Muscle layer of duodenum (tissue), 2 donors: ENCODE data around the gene SCAP.

Source experiments
- H3K27ac ChIP-seq: one replicate; pipeline ENCODE4 v1.7.0; 2013; ENCODE audit warnings: mild to moderate bottlenecking, low read length
- H3K27me3 ChIP-seq: one replicate; pipeline ENCODE4 v1.7.0; 2013; ENCODE audit warnings: low read depth, mild to moderate bottlenecking, control low read depth, low read length
- H3K36me3 ChIP-seq, 2 donors: one replicate each; pipeline ENCODE4 v1.7.0; 2013; ENCODE audit warnings: low read length in 2 of 2, control low read depth in 1 of 2, mild to moderate bottlenecking in 1 of 2; ENCODE audit not compliant: insufficient read depth in 2 of 2, control insufficient read depth in 1 of 2
- H3K4me1 ChIP-seq, 2 donors: one replicate each; pipeline ENCODE4 v1.7.0; 2013; ENCODE audit warnings: low read length in 2 of 2, mild to moderate bottlenecking in 2 of 2, control low read depth in 1 of 2, moderate library complexity in 1 of 2; ENCODE audit not compliant: insufficient read depth in 2 of 2, control insufficient read depth in 1 of 2
- H3K4me3 ChIP-seq, 2 donors: one replicate each; pipeline ENCODE4 v1.7.0; 2013; ENCODE audit warnings: low read length in 2 of 2, low read depth in 1 of 2, mild to moderate bottlenecking in 1 of 2
- H3K9me3 ChIP-seq, 2 donors: one replicate each; pipeline ENCODE4 v1.7.0; 2013; ENCODE audit warnings: low read length in 2 of 2, control low read depth in 1 of 2, mild to moderate bottlenecking in 1 of 2; ENCODE audit not compliant: control insufficient read depth in 1 of 2
- donor health status: healthy.

Gene SCAP

GRCh38 chr3:47405820-47406761, 69.7 kb downstream of the SCAP start:
- peaks cover 18 to 49% of the 10 kb centered on the region in 2 donors for H3K36me3 ChIP-seq
- no peaks in the 10 kb centered on the region for H3K9me3 ChIP-seq
- H3K27ac ChIP-seq = no peak overlapping the region
- H3K27me3 ChIP-seq = no peaks in the 10 kb centered on the region
- H3K4me3 ChIP-seq = no peak overlapping the region
- H3K4me1 ChIP-seq = peaks cover 0 to 20% of the 10 kb centered on the region in 2 donors

- peaks cover 18 to 44% of the 10 kb centered on the region in 2 donors for H3K36me3 ChIP-seq
- H3K27me3 ChIP-seq = no peaks in the 10 kb centered on the region
- H3K4me1 ChIP-seq = peaks cover 0 to 20% of the 10 kb centered on the region in 2 donors
- no peak overlapping the region for H3K4me3 ChIP-seq
- no peaks in the 10 kb centered on the region for H3K9me3 ChIP-seq
- H3K27ac ChIP-seq = no peak overlapping the region
Observed at GRCh38 chr3:47404955-47405790, 70.6 kb downstream of the SCAP start.

- peaks cover 18 to 37% of the 10 kb centered on the region in 2 donors for H3K36me3 ChIP-seq
- no peak overlapping the region for H3K27ac ChIP-seq
- H3K4me3 ChIP-seq = no peak overlapping the region
Observed at GRCh38 chr3:47404431-47404876, 71.3 kb downstream of the SCAP start.

GRCh38 chr3:47399531-47400270, 76.0 kb downstream of the SCAP start:
- Histone ChIP-seq H3K36me3 (peaks cover 0 to 3% of the 10 kb centered on the region in 2 donors), H3K4me1 (peaks cover under 1 to 18% of the 10 kb centered on the region in 2 donors), H3K4me3 (no peak overlapping the region), H3K27ac (no peak overlapping the region), H3K9me3 (no peaks in the 10 kb centered on the region), H3K27me3 (no peaks in the 10 kb centered on the region)

More at GRCh38 chr3:47404431-47404876, 71.3 kb downstream of the SCAP start:
- peaks cover 0 to 20% of the 10 kb centered on the region in 2 donors for H3K4me1 ChIP-seq
- H3K27me3 ChIP-seq = no peaks in the 10 kb centered on the region
- H3K9me3 ChIP-seq = no peaks in the 10 kb centered on the region

GRCh38 chr3:47399016-47399415, 76.7 kb downstream of the SCAP start:
- H3K27ac ChIP-seq = no peak overlapping the region
- peaks cover 7 to 19% of the 10 kb centered on the region in 2 donors for H3K4me1 ChIP-seq
- no peaks in the 10 kb centered on the region for H3K9me3 ChIP-seq
- H3K36me3 ChIP-seq = peaks cover 0 to 3% of the 10 kb centered on the region in 2 donors
- H3K4me3 ChIP-seq = no peak overlapping the region
- no peaks in the 10 kb centered on the region for H3K27me3 ChIP-seq

- Histone ChIP-seq H3K27ac (no peak overlapping the region), H3K9me3 (no peaks in the 10 kb centered on the region), H3K4me1 (peaks cover 7 to 21% of the 10 kb centered on the region in 2 donors), H3K4me3 (no peak overlapping the region), H3K36me3 (peaks cover 0 to 3% of the 10 kb centered on the region in 2 donors), H3K27me3 (no peaks in the 10 kb centered on the region)
Observed at GRCh38 chr3:47398228-47398627, 77.5 kb downstream of the SCAP start.

- peaks cover 7 to 21% of the 10 kb centered on the region in 2 donors for H3K4me1 ChIP-seq
- H3K36me3 ChIP-seq = peaks cover 0 to 3% of the 10 kb centered on the region in 2 donors
Observed at GRCh38 chr3:47394881-47395280, 80.9 kb downstream of the SCAP start.

GRCh38 chr3:47394140-47394870, 81.4 kb downstream of the SCAP start:
- Histone ChIP-seq H3K36me3 (peaks cover 0 to 3% of the 10 kb centered on the region in 2 donors), H3K27me3 (no peaks in the 10 kb centered on the region), H3K9me3 (no peaks in the 10 kb centered on the region), H3K4me3 (no peak overlapping the region), H3K4me1 (peaks cover 7 to 21% of the 10 kb centered on the region in 2 donors), H3K27ac (no peak overlapping the region)

More at GRCh38 chr3:47394881-47395280, 80.9 kb downstream of the SCAP start:
- H3K27ac ChIP-seq = no peak overlapping the region
- no peaks in the 10 kb centered on the region for H3K9me3 ChIP-seq
- H3K27me3 ChIP-seq = no peaks in the 10 kb centered on the region
- H3K4me3 ChIP-seq = no peak overlapping the region

- Histone ChIP-seq H3K27ac (no peak overlapping the region), H3K36me3 (peaks cover 0 to 8% of the 10 kb centered on the region in 2 donors), H3K27me3 (no peaks in the 10 kb centered on the region), H3K4me3 (no peak overlapping the region), H3K4me1 (peaks cover 7 to 21% of the 10 kb centered on the region in 2 donors), H3K9me3 (no peaks in the 10 kb centered on the region)
Observed at GRCh38 chr3:47392933-47393332, 82.8 kb downstream of the SCAP start.

- Histone ChIP-seq H3K36me3 (peaks cover 0 to 5% of the 10 kb centered on the region in 2 donors), H3K4me1 (peaks cover 0 to 11% of the 10 kb centered on the region in 2 donors), H3K9me3 (no peaks in the 10 kb centered on the region), H3K27ac (no peak overlapping the region), H3K27me3 (no peaks in the 10 kb centered on the region), H3K4me3 (no peak overlapping the region)
Observed at GRCh38 chr3:47385796-47386195, 89.9 kb downstream of the SCAP start.
